ENCODE measurements around the gene MID1.

Gene MID1

GRCh38 chrX:10482708-10483107 lies 137.7 kb downstream of the MID1 start:
- DNase-seq: no peak

GRCh38 chrX:10482261-10482660 lies 138.1 kb downstream of the MID1 start:
- no peak for DNase-seq

GRCh38 chrX:10480861-10481260 lies 139.5 kb downstream of the MID1 start:
- DNase-seq: no peak

GRCh38 chrX:10479508-10479907 lies 140.9 kb downstream of the MID1 start:
- no peak for DNase-seq

DNA sequence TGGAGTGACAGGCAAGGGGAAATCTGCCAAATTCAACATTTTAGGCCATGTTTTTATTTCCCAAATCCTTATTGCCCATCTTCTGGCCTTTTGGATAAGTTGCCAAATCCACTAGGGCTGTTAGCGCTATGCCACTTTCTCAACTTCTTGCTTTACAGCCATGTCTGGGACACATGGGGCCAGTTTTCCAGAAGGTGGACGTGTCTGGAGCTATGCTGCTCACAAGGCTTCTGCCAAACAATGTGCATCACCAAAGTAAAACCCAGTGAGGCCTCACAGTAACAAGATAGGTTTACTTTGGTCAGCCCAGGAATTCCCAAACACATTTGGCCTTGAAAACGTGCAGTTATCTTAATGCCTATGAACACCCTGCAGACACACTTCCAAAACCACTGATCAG lies 142.9 kb downstream of the MID1 start:
- DNase-seq: no peak

- DNase-seq: no peak
Observed at GRCh38 chrX:10474913-10475568, 145.3 kb downstream of the MID1 start.

GRCh38 chrX:10474510-10474909 lies 145.9 kb downstream of the MID1 start:
- no peak for DNase-seq

GRCh38 chrX:10471418-10471817 lies 149.0 kb downstream of the MID1 start:
- no peak for DNase-seq

- no peak for DNase-seq
Observed at GRCh38 chrX:10470009-10470408, 150.4 kb downstream of the MID1 start.

DNA sequence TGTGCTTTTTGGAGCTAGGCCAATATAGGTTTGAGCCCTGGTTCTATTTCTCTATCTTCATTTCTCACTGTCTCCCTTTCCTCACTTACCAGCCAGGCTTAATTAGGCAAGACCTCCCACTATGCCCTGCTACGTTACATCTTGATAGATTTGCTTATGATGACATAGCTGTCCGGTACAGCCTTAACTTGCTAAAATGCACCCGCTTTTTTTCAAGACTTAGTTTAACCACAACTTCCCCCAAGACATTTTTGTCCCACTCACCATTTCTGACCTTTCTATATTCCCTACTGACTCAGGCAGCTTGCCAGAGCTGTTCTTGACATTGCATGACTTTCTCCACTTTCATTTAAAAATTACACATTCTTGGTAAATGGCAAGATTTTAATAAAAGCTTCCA lies 152.6 kb downstream of the MID1 start:
- no peak for DNase-seq

GRCh38 chrX:10465254-10465653 lies 155.1 kb downstream of the MID1 start:
- DNase-seq: no peak

GRCh38 chrX:10457092-10457491 lies 163.3 kb downstream of the MID1 start:
- no peak for DNase-seq

DNA sequence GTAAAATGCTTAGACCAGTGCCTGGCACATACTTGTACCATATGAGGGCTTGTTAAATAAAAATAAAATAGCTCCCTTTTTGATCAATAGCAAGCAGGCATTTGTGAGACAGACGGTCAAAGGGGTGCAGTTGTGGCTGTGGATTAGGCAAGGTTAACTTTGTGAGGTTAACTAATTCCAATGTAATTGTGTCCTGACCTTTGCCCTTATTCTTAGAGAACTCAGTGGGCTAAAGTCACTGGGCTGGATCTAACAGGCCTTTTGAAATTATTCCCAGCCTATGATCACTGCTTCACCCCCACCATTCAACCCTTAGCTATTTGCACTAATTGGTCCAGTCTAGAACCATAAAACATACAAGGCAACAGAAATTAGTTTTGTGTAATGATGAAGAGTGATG lies 166.4 kb downstream of the MID1 start:
- no peak for DNase-seq

DNA sequence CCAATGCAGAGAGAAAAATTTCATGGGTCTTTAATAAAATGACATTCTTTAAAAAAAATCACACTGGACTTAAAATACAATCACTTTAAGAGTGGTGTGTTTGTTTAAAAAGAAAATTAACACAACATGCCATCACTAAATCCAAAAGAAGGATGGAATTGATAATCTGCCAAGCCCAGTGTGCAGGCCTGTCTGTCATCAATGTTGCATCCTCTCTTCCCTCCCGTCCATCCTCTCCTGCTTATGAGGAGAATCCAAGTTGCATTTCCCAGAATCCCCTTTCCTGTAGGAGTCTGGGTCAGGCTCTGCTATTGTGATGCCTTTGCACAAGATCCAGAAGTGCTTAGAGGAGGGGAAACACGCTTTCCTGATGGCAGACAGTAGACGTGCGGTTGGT lies 169.4 kb downstream of the MID1 start:
- DNase-seq: no peak

GRCh38 chrX:10450229-10450958 lies 170.0 kb downstream of the MID1 start:
- DNase-seq: no peak

DNA sequence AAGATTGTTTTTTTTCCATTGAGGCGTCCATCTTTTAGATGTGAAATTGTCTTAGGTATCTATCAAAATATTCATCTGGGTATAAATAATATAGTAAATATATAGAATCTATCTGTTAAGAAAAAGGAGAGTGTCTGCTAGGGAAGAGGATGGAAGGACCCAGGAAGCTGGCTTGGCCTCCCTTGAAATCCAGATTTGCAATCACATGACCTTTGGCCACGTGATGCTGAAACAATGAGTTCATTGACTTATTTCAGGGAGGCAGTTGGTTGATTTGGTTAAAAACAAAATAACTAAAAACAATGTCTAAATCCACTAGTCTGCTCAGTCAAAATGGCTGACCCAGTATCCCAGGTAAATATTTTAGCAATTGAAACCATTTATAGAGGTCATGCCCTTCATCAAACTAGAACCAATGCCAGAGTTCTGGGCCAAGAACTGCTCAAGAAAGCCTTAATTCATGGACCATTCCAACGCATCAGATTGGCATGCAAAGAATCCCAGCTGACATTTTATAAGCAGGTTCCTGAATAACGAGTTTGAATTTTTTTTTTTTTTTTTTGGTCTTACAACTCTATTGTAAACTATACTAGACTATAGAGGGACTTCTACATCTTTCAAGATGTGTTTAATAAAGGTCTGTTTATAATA lies 172.7 kb downstream of the MID1 start:
- DNase-seq: no peak

GRCh38 chrX:10444204-10444603 lies 176.2 kb downstream of the MID1 start:
- no peak for DNase-seq

- DNase-seq: no peak
Observed at GRCh38 chrX:10441464-10441863, 178.9 kb downstream of the MID1 start.

- no peak for DNase-seq
Observed at GRCh38 chrX:10433296-10433965, 187.0 kb downstream of the MID1 start.

GRCh38 chrX:10429908-10430307 lies 190.5 kb downstream of the MID1 start:
- no peak for DNase-seq

DNA sequence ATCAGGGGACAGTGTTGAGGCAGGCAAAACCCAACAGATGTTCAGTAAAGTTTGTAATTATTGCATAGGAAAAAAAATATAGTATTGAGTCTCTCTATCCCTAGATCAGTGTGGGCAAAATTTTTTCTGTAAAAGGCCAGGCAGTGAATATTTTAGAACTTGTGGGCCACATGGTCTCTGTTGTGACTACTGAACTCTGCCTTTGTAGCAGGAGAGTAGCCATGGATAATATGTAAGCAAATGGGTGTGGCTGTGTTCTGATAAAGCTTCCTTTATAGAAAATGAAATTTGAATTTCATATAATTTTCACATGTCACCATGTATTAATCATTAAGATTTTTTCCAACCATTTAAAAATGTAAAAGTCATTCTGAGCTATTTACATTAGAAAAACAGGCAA lies 193.1 kb downstream of the MID1 start:
- DNase-seq: no peak

DNA sequence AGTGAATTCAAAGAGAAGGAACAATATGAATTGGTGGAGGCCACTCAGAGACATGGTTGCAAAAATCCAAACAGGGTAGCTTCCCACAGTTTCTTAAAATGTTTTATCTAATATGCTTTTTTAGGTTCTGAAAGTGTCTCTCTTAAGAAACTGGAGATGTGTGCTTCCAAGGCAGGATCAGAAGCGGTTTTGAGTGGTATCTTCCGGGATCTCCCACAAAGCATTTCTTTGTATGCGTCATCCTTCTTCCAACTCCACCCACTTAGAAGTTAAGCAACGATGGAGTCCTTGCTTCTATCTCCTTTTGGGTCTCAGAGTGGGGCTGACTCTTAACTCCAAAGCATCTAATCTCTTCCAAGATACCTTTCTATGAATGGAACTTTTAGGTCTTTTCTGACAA lies 196.7 kb downstream of the MID1 start:
- no peak for DNase-seq

DNA sequence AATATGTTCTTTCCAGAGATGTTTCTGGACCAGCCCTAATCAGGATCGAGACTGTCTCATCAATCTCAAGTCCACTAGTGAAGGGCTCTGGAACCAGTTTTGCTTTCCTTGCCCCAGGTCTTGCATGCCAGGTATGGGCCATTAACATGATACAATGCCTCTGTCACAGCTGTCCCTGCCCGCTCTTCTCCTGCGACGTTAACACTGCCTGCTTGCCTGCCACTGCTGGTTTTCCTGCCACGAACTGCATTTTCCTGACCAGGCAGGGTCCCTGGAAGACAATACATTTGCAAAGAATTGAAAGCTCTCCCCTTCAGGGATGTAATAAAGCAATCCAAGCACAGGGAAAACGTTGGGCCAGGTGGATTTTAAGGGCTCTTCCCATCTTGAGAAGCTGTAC lies 200.3 kb downstream of the MID1 start:
- no peak for DNase-seq

- DNase-seq: no peak
Observed at GRCh38 chrX:10416424-10416823, 204.0 kb downstream of the MID1 start.

Data from stimulated activated CD4-positive, alpha-beta T cell treated with anti-CD3 and anti-CD28 coated beads, Interleukin-4, amount 100 ng/mL, for 4 hours (primary cell).